ENCODE measurements around the gene VAV3.

The VAV3 gene

GRCh38 chr1:107936498-107937481, 28.2 kb downstream of the VAV3 start:
- in situ Hi-C loops (cut with HindIII; ENCODE audit: low sequenced_read_pairs), result no loop called here

DNA sequence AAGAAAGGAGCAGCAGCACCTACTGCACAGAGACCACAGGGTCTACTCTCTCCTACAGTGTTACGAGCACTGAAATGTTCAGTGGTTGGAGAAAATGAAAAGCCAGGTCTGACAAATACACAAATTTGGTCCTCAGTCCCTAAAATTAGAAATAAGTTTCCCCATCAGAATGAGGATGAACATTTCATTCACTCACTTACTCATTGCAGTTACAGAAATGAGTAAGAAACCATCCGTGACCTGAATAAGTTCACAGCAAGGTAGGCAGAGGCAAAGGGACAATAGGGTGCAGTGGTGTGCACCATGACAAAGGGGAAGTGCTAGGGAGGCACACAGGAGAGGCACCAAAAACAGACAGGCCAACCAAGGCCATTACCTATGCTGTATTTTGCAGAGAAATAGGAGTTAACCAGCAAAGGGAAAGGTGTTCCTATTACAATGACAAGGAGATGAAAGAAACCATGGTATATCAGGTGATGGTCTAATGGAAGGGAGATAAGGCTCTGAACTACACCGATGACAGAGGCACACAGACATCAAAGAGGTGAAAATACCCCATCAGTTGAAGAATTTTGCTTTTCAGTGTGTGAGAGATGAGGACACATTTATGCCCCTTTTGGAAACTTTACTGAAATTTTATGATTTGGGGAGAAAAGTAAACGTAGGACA, 29.4 kb downstream of the VAV3 start:
- in situ Hi-C loops (cut with HindIII; ENCODE audit: low sequenced_read_pairs), result no loop called here

DNA sequence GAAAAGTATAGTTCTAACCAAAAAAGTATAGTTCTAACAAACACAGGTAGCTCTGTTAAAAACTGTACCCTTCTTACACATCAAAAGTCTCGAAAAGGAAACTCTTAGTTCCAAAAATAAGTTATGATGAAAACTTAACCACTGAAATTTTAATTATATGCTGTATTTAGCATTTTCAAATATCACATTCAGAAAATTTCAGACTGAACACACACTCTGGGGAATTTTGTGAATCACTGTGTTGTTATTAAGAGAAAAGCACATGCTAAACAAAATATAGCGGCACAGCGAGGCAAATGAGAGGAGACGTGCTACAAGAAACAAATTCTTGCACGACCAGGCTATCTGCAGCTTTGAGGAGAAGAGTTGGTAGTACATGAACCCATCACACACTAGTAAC, 30.4 kb downstream of the VAV3 start:
- in situ Hi-C loops (cut with HindIII; ENCODE audit: low sequenced_read_pairs), result no loop called here

GRCh38 chr1:107933736-107934135, 31.2 kb downstream of the VAV3 start:
- in situ Hi-C loops (cut with HindIII; ENCODE audit: low sequenced_read_pairs), result no loop called here

DNA sequence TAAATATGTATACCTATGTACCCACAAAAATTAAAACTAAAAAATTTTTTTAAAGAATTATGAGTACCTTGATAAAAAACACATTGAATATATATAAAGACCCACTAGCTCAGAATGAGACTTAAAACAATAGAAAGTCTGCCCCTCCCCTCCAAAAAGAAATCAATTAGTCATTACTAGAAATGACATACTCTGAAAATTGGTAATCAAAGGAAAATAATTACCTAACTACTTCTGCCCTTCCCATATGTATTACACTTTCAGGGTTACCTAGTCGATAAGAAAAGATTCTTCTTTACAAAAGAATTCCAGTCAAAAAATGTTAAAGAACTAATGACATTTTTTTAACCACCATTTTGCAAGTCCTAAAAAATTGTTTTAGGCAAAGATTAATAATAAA, 34.7 kb downstream of the VAV3 start:
- in situ Hi-C loops (cut with HindIII; ENCODE audit: low sequenced_read_pairs), result no loop called here

DNA sequence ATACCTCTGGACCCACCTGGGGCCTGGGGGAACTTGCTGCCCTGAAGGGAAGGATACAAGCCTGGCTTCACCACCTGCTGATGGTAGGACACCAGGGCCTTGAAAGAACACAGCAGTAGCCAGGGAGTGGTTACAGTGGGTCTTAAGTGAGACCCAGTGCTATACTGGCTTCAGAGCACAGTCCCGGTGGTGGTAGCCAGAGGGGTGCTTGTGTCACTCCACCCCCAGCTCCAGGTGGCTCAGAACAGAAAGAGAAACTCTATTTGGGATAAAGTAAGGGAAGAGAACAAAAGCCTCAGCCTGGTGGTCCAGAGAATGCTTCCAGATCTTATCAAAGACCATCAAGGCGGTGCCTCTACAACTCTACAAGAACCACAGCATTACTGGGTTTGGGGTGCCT, 37.2 kb downstream of the VAV3 start:
- in situ Hi-C loops (cut with HindIII; ENCODE audit: low sequenced_read_pairs), result no loop called here

DNA sequence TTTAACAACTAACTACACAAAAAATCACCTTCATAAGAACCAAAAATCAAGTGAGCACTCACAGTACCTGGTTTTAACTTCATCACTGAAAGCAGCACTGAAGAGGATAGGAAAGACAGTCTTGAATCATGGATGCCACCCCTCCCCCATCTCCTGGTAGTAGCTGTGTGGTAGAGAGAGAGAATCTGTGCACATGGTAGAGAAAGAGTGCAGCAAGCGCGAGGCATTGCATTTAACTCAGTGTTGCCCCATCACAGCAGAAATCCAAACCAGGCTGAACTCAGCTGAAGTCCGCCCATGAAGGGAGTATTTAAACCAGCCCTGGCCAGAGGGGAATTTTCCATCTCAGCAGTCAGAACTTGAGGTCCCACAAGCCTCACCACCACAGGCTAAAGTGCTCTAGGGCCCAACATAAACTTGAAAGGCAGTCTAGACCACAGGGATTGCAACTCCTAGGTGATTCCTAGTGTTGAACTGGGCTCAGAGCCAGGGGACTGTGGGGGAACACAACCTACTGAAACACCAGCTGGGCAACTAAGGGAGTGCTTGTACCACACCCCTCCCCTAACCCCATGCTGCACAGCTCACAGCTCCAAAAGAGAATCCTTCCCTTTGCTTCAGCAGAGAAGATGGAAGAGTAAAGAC, 38.4 kb downstream of the VAV3 start:
- in situ Hi-C loops (cut with HindIII; ENCODE audit: low sequenced_read_pairs), result no loop called here

DNA sequence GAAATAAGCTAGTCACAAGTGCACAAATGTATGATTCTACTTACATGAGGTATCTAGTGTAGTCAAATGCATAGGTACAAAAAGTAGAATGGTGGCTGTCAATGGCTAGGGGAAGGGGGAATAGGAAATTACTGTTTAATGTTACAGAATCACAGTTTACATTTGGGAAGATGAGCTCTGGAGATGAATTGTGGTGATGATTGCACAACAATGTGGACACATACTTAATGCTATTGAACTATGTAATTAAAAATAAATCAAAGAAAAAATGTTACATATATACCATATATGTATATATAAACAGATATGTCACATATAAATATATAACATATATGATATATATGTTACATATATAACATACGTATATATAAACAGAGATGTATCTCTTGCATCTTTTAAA, 39.4 kb downstream of the VAV3 start:
- in situ Hi-C loops (cut with HindIII; ENCODE audit: low sequenced_read_pairs), result no loop called here

GRCh38 chr1:107920999-107921398, 44.0 kb downstream of the VAV3 start:
- in situ Hi-C loops (cut with HindIII; ENCODE audit: low sequenced_read_pairs), result no loop called here

GRCh38 chr1:107920561-107920960, 44.4 kb downstream of the VAV3 start:
- in situ Hi-C loops (cut with HindIII; ENCODE audit: low sequenced_read_pairs), result no loop called here

- in situ Hi-C loops (cut with HindIII; ENCODE audit: low sequenced_read_pairs), result no loop called here
These were observed 45.0 kb downstream of the VAV3 start for GRCh38 chr1:107919953-107920352.

GRCh38 chr1:107914119-107914765, 50.7 kb downstream of the VAV3 start:
- in situ Hi-C loops (cut with HindIII; ENCODE audit: low sequenced_read_pairs), result no loop called here

DNA sequence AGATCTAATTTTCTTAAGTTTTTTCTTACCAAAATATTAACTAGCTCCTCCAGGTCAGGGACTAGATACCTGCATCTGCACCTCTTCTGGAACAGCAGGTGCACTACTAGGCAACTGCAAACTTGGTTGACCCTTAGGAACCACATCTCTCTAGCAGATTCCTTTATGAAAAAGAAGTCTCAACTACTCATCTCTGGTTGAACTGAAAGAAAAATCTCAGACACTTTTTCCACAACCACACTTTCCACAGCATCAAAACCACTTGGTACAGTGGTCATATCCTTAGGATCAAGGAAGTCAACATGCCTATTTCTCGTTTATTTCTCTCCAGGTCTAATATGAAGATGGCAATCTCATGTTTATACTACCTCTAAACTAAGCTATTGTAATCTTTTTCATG, 52.3 kb downstream of the VAV3 start:
- in situ Hi-C loops (cut with HindIII; ENCODE audit: low sequenced_read_pairs), result no loop called here

GRCh38 chr1:107900090-107900945, 64.7 kb downstream of the VAV3 start:
- in situ Hi-C loops (cut with HindIII; ENCODE audit: low sequenced_read_pairs), result no loop called here

- in situ Hi-C loops (cut with HindIII; ENCODE audit: low sequenced_read_pairs), result no loop called here
These were observed 65.3 kb downstream of the VAV3 start for GRCh38 chr1:107899655-107900054.

GRCh38 chr1:107897438-107898345, 67.3 kb downstream of the VAV3 start:
- in situ Hi-C loops (cut with HindIII; ENCODE audit: low sequenced_read_pairs), result no loop called here

DNA sequence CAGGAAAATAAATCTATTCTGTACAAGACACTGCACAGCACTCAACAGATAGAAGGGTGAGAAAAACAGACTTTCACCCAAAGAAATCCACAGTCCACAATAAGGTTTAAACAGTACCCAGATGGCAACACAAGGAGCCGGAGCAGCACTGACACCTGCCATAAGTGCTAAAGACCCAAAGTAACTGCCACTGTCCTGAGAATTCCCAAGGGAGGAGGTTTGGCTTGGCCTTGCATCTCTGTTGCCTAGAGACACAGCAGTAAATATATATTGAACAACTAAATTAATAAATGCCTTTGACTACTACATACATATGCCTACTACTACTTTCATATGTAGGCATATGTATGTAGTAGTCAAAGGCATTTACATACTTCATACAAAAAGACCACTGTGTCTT, 68.0 kb downstream of the VAV3 start:
- in situ Hi-C loops (cut with HindIII; ENCODE audit: low sequenced_read_pairs), result no loop called here

DNA sequence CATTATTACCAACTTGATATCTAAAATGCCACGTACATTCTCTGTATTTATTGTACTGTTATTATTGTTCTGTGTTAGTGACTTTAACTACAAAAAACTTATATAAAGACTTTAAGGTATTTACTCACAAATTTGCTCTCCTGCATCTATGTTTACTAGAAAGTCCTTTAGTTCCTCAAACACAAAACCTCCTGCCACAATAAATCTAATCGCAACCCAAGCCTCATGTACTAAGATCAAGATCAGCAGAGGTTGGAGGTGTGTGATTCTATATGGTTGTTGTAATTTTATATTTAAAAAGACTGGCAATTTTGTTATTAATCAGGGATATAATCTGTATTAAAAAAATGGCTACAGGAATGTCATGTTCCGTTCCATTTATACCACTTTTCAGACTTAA, 68.6 kb downstream of the VAV3 start:
- in situ Hi-C loops (cut with HindIII; ENCODE audit: low sequenced_read_pairs), result no loop called here

All from DLD1 (cell line).